GM19099 (cell line): ENCODE measurements around the gene LTBP4.

Experiments used
- POLR2A ChIP-seq: IDR thresholded peaks from 3 replicates; pipeline ENCODE4 v1.6.1; 2011; ENCODE audit warnings: low read depth; ENCODE audit not compliant: insufficient read length; ENCODE audit errors: extremely low read depth

The LTBP4 gene

DNA sequence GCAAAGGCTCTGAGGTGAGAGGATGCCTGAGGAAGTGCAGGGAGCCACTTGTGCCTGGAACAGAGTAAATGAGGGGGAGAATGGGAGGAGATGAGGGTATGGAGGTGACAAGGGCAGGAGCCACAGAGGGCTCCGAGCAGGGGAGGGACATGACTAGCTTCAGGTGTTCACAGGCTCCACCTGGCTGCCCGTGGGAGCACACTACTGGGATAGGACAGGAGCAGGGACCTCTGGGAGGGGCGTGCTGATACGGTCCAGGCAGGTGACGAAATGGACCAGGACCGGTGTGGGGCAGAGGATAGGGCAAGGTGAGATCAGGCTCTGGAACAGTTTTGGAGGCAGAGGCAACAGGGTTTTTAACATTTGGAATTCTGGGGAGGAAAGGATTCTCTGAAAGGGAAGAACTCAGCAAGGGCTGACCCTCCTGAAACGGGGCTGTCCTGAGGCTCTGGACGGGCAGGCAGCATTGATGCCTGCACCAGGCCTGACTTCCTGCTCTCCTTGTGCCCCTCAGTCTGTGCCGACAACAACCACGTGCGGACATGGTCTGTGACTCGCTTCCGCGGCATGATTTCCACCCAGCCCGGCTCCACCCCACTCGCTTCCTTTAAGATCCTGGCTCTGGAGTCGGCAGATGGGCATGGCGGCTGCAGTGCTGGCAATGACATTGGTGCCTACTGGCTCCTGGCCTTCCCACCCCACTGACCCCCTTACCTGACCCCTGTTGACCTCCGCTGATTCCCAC is 12.9 kb upstream of the LTBP4 start:
- no peak for TF ChIP-seq POLR2A

DNA sequence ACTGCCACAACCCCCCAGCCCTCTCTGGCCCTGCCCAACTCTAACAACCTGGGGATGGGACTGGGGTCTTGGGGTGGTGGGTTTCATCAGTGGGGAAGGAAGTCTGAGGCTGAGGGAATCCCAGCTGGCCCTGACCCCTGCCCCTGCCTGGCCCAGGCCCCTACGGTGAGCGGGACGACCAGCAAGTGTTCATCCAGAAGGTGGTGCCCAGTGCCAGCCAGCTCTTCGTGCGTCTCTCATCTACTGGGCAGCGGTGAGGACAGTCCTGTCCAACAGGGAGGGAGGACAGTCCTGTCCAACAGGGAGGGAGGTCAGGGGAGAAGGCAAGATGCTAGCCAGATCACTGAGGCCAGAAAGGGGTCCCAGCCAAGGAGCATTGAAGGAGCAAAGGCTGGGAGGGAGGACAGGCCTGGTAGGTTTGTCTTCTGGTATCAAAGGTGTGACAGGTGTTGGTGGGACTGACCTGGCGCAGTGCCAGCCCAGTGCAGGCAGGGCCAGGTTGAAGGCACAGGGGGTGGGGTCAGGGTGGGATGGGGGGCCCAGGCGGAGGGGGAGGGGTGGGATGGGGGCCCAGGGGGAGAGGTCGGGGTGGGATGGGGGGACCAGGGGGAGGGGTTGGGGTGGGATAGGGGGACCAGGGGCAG is 12.1 kb upstream of the LTBP4 start:
- no peak for TF ChIP-seq POLR2A

DNA sequence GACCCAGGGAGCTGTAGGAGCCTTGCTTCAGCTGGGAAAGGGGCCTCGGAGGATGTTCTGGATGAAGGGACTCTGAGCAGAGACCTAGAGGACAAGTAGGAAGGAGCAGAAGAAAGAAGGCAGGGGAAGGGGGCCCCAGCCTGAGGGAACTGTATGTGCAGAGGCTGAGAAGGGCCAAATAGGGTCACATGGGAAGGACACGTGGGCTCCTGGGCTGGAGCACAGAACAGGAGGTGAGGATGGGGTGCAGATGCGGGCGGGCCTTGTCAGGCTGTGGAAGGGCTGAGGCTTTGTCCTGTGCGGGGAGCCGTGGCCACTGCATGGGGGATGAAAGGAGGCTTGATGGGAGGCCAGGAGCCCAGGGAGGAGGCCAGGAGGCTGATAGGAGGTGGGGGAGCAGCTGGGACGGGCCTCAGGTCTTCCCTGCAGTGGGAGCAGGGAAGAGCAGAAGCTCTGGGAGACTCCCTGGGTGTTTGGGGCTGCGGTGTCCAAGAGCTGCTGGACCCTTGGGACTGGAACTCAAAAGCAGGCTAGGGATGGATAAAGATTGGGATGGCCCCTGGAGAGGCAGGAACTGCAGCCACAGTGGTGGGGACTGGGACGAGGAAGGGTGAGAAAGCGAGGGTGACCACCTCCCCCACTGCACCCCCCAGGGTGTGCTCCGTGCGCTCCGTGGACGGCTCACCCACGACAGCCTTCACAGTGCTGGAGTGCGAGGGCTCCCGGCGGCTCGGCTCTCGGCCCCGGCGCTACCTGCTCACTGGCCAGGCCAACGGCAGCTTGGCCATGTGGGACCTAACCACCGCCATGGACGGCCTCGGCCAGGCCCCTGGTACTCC is 11.4 kb upstream of the LTBP4 start:
- TF ChIP-seq POLR2A: no peak

DNA sequence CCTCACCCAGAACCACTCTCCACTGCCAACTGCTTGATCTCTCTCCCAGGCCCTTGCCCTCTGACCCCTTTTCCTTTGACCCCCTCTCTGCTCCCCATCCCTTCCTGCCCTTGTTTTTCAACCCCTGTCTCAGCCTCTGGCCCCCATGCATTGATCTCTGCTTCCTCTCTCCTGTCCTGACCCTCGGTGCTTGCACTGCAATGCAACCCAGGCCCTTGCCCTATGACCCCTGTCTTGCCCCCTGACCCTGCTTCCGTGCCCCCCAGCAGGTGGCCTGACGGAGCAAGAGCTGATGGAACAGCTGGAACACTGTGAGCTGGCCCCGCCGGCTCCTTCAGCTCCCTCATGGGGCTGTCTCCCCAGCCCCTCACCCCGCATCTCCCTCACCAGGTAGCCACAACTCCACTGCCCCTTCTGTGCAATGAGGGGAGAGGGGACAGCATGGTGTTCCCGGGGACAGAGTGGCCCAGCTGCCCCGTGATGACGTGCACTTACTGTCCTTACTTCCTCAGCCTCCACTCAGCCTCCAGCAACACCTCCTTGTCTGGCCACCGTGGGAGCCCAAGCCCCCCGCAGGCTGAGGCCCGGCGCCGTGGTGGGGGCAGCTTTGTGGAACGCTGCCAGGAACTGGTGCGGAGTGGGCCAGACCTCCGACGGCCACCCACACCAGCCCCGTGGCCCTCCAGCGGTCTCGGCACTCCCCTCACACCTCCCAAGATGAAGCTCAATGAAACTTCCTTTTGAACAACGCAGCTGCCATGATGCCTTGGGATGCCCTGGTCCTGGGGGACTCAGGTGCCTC is 10.5 kb upstream of the LTBP4 start:
- TF ChIP-seq POLR2A: no peak

DNA sequence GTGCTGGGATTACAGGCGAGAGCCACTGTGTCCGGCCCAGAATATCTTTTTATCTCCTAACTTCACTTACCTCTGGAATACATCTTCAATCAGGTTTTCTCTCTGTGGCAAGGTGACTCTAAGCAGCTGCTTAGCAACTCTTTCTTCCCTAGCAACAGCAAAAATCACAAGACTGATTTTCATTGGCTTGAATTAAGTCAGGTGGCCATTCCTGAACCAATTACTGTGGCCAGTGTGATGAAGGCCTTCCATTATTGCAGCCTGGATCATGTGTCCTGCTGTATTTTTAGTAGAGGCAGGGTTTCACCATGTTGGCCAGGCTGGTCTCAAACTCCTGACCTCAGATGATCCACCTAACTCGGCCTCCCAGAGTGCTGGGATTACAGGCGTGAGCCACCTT is 9.0 kb upstream of the LTBP4 start:
- TF ChIP-seq POLR2A: no peak

DNA sequence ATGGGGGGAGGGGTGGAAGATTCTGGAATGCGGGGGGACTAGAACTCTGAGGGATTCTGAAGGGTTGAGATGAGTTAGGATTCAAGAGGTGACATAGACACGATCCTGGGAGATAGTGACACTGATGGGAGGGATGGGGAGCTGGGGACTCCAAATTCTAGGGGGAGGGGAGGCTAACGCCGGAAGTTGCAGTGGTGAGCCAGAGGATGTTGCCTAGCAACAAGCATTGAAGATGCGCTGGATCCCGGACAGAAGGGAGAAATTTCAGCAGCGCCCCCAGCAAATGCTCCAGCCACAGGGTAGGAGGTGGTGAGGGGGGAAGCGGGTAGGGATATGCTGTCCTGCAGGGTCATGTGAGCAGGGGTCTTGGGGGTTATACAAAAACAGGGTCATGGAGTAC is 6.9 kb upstream of the LTBP4 start:
- no peak for TF ChIP-seq POLR2A

DNA sequence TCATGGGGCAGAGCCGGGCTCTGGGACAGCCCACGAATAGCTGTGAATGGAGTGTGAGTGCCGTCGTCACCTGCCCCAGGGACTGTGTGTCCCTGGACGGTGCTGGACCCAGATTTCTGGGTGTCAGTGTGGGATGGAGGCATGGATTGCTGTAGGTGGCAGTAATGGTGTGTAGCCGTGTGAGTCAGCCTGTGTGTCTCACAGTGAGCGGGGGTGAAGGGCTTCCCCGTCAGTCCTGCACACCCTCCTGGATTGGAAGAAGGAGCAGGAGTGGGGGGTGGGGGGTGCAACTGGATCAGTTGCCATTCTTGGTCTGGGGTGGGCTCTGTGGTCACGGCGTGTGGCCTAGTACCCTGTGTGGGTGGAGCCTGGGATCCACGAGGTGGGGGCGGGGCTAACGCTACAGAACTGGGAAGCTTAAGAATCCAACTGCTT is 6.5 kb upstream of the LTBP4 start:
- TF ChIP-seq POLR2A: no peak

DNA sequence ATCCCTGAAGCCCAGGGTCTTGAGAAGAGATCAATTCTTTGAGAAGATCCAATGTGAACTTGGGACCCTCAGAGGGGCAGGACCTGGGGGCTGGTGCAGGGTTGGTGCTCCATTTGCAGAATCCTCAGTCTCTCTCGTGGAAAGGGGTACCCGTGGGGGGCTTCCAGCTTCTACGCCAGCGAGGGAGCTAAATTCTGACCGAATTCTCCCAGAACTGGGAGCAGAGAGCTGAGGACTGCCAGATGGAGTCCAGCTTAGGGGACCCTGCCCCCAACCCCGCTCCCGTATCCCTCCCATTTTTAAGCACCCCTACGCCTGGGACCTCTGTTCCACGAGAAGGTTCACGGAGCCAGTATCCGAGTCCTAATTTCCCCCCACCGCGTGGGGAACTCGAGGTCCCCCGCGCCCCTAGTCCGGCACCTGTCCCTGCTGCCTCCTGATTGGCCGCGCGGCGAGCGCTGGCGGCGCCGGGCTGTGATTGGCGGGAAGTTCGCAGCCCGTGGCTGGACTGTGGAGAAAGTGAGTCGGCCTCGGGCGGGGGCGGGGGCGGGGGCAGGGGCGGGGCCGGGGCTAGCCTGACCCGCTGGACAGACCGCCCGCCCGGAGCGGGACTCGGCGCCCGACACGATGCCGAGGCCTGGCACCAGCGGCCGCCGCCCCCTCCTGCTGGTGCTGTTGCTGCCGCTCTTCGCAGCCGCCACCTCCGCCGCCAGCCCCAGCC is 4.4 kb upstream of the LTBP4 start:
- TF ChIP-seq POLR2A: no peak

DNA sequence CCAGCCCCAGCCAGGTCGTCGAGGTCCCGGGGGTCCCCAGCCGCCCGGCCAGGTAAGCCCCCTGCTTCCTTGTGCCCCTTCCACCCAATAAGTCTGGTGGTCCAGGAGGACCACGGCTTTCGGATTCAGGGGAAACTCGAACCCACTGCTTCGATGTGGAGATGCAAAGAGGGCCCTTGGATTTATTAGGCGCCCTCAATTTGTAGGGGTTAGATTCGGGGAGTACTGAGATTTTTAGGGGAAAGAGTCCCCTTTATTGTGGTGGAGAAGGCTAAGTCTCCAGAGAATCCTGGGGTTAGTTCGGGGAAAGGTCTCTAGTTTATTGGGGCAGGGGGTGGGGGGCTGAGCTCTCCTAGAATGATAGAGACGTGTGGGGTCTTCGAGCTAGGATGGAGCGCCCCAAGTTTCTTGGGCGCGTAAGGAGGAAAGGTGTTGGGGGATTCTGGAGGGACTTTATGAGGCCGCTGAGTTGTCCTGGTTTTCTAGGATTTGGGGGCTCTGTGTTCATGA is 3.8 kb upstream of the LTBP4 start:
- TF ChIP-seq POLR2A: no peak

DNA sequence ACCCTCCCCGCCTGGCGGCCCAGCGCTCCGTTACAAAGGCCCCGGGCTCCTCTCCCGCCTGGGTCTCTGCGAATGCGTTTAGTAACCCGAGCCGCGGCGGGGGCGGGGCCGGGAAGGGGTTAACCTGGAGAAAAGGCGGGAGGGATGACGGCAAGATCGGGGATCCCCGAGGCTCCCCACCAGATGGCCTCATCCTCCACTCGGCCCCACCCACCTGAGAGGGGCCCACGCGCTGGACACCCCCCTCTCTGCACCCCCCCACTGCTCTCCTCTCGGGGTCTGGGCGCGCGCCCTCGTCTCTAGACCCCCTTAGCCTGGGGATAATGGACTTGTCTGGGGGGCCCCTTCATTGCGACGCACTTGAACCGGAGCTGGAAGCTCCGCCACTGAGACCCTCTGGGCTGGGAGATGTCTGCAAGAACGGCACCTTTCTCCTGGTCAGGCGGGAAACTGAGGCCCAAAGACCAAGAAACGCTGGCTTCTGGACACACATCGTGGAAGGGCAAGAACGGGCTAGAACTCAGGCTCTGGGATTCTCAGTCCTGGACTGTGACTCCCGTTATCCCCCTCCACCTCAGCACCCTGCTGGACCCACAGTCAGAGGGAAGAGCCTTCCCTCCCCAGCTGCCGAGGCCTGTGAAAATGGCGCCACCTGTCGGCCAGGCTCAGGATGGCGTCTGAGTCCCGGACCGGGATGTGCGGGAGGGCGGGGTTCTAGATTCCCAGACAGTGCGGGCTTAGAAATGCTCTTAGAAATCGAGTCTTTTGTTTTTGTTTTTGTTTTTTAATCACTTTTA is 2.9 kb upstream of the LTBP4 start:
- no peak for TF ChIP-seq POLR2A

DNA sequence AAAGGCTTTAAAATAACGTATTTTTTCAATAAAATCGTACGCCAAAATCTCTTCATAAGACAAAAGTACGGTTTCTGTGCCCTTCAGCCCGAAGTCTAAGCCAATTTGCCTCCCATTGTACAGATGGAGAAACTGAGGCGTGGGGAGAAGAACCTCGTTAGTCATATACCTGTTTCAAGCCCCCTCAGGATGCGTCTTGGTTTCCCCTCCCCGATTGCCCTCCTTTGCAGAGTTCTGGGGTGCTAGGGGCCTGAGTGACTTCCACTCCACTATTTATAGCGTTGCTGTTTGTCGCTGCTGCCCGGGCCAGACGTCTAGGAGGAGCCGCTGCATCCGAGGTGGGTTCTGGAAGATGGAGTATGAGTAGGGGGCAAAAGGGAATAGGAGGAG is 2.3 kb upstream of the LTBP4 start:
- TF ChIP-seq POLR2A: no peak

DNA sequence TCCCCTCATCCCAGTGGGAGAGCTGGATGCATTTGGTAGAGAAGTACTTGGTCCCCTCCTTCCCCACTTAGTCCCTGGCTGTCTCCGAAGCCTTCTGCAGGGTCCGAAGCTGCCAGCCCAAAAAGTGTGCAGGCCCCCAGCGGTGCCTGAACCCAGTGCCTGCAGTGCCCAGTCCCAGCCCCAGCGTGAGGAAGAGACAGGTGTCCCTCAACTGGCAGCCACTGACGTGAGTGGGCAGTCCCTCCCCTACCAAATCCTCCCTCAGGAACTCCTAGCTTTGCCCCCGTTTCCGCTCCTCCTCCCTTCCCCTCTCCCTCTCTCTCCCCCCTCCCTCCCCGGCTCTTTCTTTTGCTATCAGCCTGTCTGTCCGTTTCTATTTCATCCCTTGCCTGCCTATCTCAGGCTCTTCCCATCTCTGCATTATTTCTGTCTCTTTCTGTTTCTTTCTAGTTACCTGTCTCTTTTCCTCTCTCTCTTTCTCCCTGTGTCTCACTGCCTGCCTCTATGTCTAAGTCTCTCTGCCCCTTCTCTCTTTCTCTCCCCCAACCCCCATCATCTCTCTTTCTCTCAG is 1.8 kb upstream of the LTBP4 start:
- no peak for TF ChIP-seq POLR2A
